ENCODE results near the gene OR13C4. TPM values are rescaled to one million over a fixed set of nuclear protein-coding genes. Genes with fewer than 3 reads are reported as not detected.

Gene OR13C4
- total RNA-seq (not detected), total RNA-seq (0 to 0.16 (median 0) reads per million in 172 experiments)
- polyA plus RNA-seq (2013, experiment 1 of 2) = not detected
- not detected for polyA plus RNA-seq (2013, experiment 2 of 2)

GRCh38 chr9:104527109-104527508 is at the start of gene OR13C4:
OR13C4 (minus strand) TSS chr9:104527209; CDS start chr9:104527209, 0 bp downstream.
- Mint-ChIP-seq H3K9me3 (peaks cover 6% of the 10 kb centered on the region), H3K4me1 (ENCODE audit: low read depth) (no peaks in the 10 kb centered on the region), H3K27ac (no peak within 1 kb of the TSS), H3K4me3 (no peak within 1 kb of the TSS), H3K27me3 (no peaks in the 10 kb centered on the region), H3K36me3 (ENCODE audit: low read depth) (no peaks in the 10 kb centered on the region)
- ATAC-seq (ENCODE audit: poor library complexity) (no peak), DNase-seq (no peak)
- ChIA-PET CTCF (interaction anchor here (1.2 kb wide), 1 partner anchor 14 kb away, joined by 3 read pairs; no protein-coding TSS in a partner anchor), POLR2A (no interaction called here)
- intact Hi-C loops (cut with DNase I, micrococcal nuclease) = no loop called here
- H3K36me3 ChIP-seq (ENCODE audit: insufficient read depth, low read length) = no peaks in the 10 kb centered on the region
- no peak within 1 kb of the TSS for H3K27ac ChIP-seq (ENCODE audit: low read depth in 1 of 2, low read length in 2 of 2)
- no peak within 1 kb of the TSS for H3K4me3 ChIP-seq (ENCODE audit: low read length)
- peaks cover 0 to 8% of the 10 kb centered on the region in 2 experiments for H3K9me3 ChIP-seq (ENCODE audit: control insufficient read depth in 1 of 2, insufficient read depth in 1 of 2, low read length in 2 of 2)
- no peaks in the 10 kb centered on the region for H3K27me3 ChIP-seq (ENCODE audit: control insufficient read depth in 1 of 2, insufficient read depth in 2 of 2, low read length in 2 of 2)
- TF ChIP-seq, protein P1, sequence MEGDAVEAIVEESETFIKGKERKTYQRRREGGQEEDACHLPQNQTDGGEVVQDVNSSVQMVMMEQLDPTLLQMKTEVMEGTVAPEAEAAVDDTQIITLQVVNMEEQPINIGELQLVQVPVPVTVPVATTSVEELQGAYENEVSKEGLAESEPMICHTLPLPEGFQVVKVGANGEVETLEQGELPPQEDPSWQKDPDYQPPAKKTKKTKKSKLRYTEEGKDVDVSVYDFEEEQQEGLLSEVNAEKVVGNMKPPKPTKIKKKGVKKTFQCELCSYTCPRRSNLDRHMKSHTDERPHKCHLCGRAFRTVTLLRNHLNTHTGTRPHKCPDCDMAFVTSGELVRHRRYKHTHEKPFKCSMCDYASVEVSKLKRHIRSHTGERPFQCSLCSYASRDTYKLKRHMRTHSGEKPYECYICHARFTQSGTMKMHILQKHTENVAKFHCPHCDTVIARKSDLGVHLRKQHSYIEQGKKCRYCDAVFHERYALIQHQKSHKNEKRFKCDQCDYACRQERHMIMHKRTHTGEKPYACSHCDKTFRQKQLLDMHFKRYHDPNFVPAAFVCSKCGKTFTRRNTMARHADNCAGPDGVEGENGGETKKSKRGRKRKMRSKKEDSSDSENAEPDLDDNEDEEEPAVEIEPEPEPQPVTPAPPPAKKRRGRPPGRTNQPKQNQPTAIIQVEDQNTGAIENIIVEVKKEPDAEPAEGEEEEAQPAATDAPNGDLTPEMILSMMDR (IDR thresholded peaks at IDR 0.05) = no peak
- H3K4me1 ChIP-seq (ENCODE audit: insufficient read depth, low read length) = no peaks in the 10 kb centered on the region

GRCh38 chr9:104575456-104575855 is 48.4 kb upstream of the OR13C4 start:
- H3K36me3 ChIP-seq (ENCODE audit: insufficient read depth, low read length) = no peaks in the 10 kb centered on the region
- H3K4me1 ChIP-seq (ENCODE audit: insufficient read depth, low read length) = no peaks in the 10 kb centered on the region
- peaks cover 0 to 3% of the 10 kb centered on the region in 2 experiments for H3K9me3 ChIP-seq (ENCODE audit: control insufficient read depth in 1 of 2, insufficient read depth in 1 of 2, low read length in 2 of 2)
- no peak overlapping the region for H3K27ac ChIP-seq (ENCODE audit: low read depth in 1 of 2, low read length in 2 of 2)
- Mint-ChIP-seq H3K27ac (no peak overlapping the region), H3K27me3 (no peaks in the 10 kb centered on the region), H3K4me1 (ENCODE audit: low read depth) (no peaks in the 10 kb centered on the region), H3K36me3 (ENCODE audit: low read depth) (no peaks in the 10 kb centered on the region), H3K9me3 (peaks cover 18% of the 10 kb centered on the region), H3K4me3 (no peak overlapping the region)
- CTCF ChIA-PET = no interaction called here
- TF ChIP-seq, protein P1 (IDR thresholded peaks at IDR 0.05) = no peak
- intact Hi-C loops (cut with DNase I, micrococcal nuclease) = no loop called here
- H3K4me3 ChIP-seq (ENCODE audit: low read length) = no peak overlapping the region
- POLR2A ChIA-PET = no interaction called here
- no peaks in the 10 kb centered on the region for H3K27me3 ChIP-seq (ENCODE audit: control insufficient read depth in 1 of 2, insufficient read depth in 2 of 2, low read length in 2 of 2)
- DNase-seq (no peak), ATAC-seq (ENCODE audit: poor library complexity) (no peak)

DNA sequence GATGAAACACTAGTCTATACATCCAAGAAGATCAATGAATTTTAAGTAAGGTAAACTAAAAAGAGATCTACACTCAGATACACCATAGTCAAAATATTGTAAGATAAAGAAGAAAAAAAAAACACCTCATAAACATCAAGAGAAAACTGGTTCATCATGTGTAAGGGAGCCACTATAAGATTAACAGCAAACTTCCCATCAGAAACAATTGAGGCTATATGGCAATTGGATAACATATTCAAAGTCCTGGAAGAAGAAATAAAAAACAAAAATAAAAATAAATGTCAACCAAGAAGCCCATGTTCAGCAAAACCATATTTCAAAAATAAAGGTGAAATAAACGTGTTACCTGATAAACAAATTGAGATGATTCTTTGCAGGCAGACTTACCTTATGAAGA is 45.6 kb upstream of the OR13C4 start:
- no peak overlapping the region for H3K27ac Mint-ChIP-seq
- intact Hi-C loops (cut with DNase I, micrococcal nuclease) = no loop called here
- ChIA-PET CTCF (no interaction called here), POLR2A (no interaction called here)
- Histone ChIP-seq H3K27me3 (ENCODE audit: control insufficient read depth in 1 of 2, insufficient read depth in 2 of 2, low read length in 2 of 2) (no peaks in the 10 kb centered on the region), H3K4me1 (ENCODE audit: insufficient read depth, low read length) (no peaks in the 10 kb centered on the region), H3K27ac (ENCODE audit: low read depth in 1 of 2, low read length in 2 of 2) (no peak overlapping the region), H3K36me3 (ENCODE audit: insufficient read depth, low read length) (no peaks in the 10 kb centered on the region), H3K4me3 (ENCODE audit: low read length) (no peak overlapping the region), H3K9me3 (ENCODE audit: control insufficient read depth in 1 of 2, insufficient read depth in 1 of 2, low read length in 2 of 2) (peaks cover 3 to 5% of the 10 kb centered on the region in 2 experiments)
- ATAC-seq (ENCODE audit: poor library complexity) (no peak), DNase-seq (no peak)
- H3K36me3 Mint-ChIP-seq (ENCODE audit: low read depth) = no peaks in the 10 kb centered on the region
- peaks cover 18% of the 10 kb centered on the region for H3K9me3 Mint-ChIP-seq
- H3K27me3 Mint-ChIP-seq = no peaks in the 10 kb centered on the region
- no peaks in the 10 kb centered on the region for H3K4me1 Mint-ChIP-seq (ENCODE audit: low read depth)
- TF ChIP-seq, protein P1 (IDR thresholded peaks at IDR 0.05) = no peak
- H3K4me3 Mint-ChIP-seq = no peak overlapping the region
